Motor neuron (in vitro differentiated cells): ENCODE data around the gene MIF. TPM values are rescaled to one million over a fixed set of nuclear protein-coding genes. Genes with fewer than 3 reads are reported as not detected.

Experiments
- ATAC-seq, 8 experiments: fragments of 200-7000 bp; cut with Tn5 transposase; replicated peaks in 6 of 8; 2 replicates each; pipeline ENCODE4 v1.8.0; 2021; ENCODE audit warnings: mild to moderate bottlenecking in 8 of 8, moderate library complexity in 8 of 8
- H3K27ac ChIP-seq, 2 donors: fragments of 250-450 bp; sonication (Bioruptor Pico); 2 replicates each; pipeline ENCODE4 v1.9.0; 2021; ENCODE audit warnings: antibody characterized with exemption in 2 of 2, mild to moderate bottlenecking in 2 of 2, moderate library complexity in 1 of 2
- H3K4me1 ChIP-seq, 2 donors: fragments of 250-450 bp; sonication (Bioruptor Pico); replicated peaks in 1 of 2; 2 replicates each; pipeline ENCODE4 v1.6.1; 2021; ENCODE audit warnings: antibody characterized with exemption in 2 of 2, mild to moderate bottlenecking in 2 of 2, moderate library complexity in 1 of 2
- H3K4me3 ChIP-seq, 5 donors: fragments of 250-450 bp; sonication (Bioruptor Pico); 2 replicates each; pipeline ENCODE4 v1.9.0; 2021; ENCODE audit warnings: antibody characterized with exemption in 5 of 5, mild to moderate bottlenecking in 5 of 5, moderate library complexity in 4 of 5
- WGBS, 10 experiments: fragments of 450-650 bp; shearing (Covaris generic); methylation state at CpG; one replicate each; pipeline ENCODE4 v1.0.0; 2022; 5-methylcytosine and 5-hydroxymethylcytosine counted together
- in situ Hi-C, 9 experiments: fragments of 400-800 bp; cut with MboI; loops; one replicate each; pipeline ENCODE4 v1.15.0; 2021; ENCODE audit warnings: low sequenced_read_pairs in 9 of 9, low pct_unique_long_range_greater_than_20kb in 2 of 9; ENCODE audit not compliant: unreplicated experiment in 9 of 9
- total RNA-seq, 8 experiments: library from RNA; unstranded; fragments of 300-600 nt; gene quantifications; 2 replicates each; pipeline versions ENCODE4 v1.2.3 to v1.2.4, GENCODE V29; 2022

MIF gene
- total RNA-seq, 8 experiments from 2014 or later: 658 to 944 (median 839) TPM

- in situ Hi-C loops: no loop called here
- WGBS, 10 experiments: 67 to 100% (median 94%) methylated on average over 1 to 3 of the region's 9 CpGs; no CpG with 5 or more reads in 6 of the 10 experiments
- H3K4me3 ChIP-seq: no peak overlapping the region
- ATAC-seq: peak in 3 of 8 experiments; percentile 24 to 60 (median 57)
- no peaks in the 10 kb centered on the region for H3K4me1 ChIP-seq
- no peak overlapping the region for H3K27ac ChIP-seq
These were observed 10.0 kb upstream of the MIF start for GRCh38 chr22:23884140-23884539.

DNA sequence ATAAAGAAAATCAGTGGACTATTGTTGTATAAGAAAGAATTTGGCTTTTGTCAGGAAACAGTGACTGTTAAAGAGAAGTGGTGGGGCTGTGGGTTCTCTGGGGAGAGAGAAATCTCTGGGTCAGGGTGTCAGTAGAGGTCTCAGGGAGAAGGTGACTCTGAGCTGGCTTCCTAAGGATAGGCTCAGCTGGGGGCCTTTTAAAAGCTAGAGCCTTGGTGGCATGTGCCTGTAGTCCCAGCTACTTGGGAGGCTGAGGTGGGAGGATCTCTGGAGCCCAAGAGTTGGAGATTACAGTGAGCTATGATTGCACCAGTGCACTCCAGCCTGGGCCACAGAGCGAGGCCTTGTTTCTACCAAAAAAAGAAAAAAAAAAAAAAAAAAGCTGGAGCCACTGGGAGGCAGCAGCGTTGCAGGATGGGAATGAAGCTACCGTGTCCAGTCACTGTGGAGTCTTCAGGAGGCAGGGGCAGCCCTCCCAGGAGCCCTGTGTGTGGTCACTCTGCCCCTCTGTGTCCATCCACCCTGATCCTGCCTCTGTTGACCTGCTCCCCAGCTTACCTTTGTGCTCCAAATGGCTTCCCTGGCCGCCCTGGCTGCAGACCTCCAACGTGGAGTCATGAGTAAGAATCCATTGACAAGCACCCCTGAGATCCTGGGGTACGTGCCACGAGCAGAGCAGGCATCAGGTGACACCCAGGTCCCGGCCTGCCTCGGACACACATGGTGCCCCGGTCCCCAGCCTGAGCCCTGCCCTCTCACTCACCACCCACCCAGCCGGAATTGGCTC lies 5.4 kb upstream of the MIF start:
- H3K4me3 ChIP-seq: no peak overlapping the region
- no peak overlapping the region for H3K27ac ChIP-seq
- peaks cover 8 to 9% of the 10 kb centered on the region in 2 donors for H3K4me1 ChIP-seq
- peak in 7 of 8 experiments; percentile 1 to 35 (median 20) for ATAC-seq
- WGBS, 10 experiments: 0 to 63% (median 34%) methylated on average over 1 to 3 of the region's 11 CpGs; no CpG with 5 or more reads in 5 of the 10 experiments
- in situ Hi-C loops: no loop called here

DNA sequence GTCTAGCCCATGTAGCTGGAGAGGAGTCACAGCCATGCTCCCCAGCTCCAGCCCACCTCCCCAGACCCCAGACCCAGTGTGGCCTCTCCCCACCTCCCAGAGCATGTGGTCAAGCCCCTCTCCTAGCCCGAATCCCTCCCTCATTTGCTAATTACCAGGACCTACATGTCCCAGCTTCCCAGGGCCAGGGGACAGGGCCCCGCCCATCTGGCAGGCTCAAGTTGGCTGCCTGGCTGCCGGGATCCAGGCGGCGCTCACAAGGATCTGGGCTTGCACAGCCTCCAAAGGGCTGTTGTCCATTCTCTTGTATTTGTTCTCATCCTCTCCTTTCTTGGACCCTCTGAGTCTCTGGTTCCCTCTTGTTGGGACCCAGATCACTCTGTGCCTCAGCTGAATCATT lies 4.6 kb upstream of the MIF start:
- no peak for ATAC-seq
- WGBS, 10 experiments: 92% methylated on average over 4 of the region's 5 CpGs; no CpG with 5 or more reads in 9 of the 10 experiments
- Histone ChIP-seq H3K27ac (no peak overlapping the region), H3K4me3 (no peak overlapping the region), H3K4me1 (peaks cover 8 to 9% of the 10 kb centered on the region in 2 donors)
- in situ Hi-C loops: no loop called here

DNA sequence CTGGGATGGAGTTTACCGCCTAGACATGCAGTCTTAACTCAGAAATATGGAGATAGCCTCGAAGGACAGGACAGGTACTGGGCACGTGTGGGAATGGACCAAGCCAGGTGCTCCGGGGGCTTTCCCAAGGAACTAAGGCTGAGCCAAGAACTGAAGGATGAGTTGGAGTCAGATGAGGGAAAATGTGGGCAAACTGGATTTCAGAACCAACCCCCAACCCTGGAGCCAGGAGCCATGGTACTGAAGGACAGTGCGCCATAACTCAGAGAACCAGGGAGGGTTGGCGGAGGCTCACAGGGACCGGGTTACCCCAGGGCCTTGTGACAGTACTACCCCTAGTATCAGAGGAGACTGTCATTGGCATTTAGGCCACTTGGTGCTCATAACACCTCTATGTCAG lies 2.5 kb upstream of the MIF start:
- no peak for ATAC-seq
- in situ Hi-C loops: no loop called here
- Histone ChIP-seq H3K4me1 (peaks cover 17 to 18% of the 10 kb centered on the region in 2 donors), H3K27ac (no peak overlapping the region), H3K4me3 (no peak overlapping the region)
- 72 to 100% (median 94%) methylated on average over 2 to 6 of the region's 7 CpGs; no CpG with 5 or more reads in 1 of the 10 experiments for WGBS, 10 experiments

GRCh38 chr22:23892130-23892529 lies 2.1 kb upstream of the MIF start:
- in situ Hi-C loops: no loop called here
- no peak for ATAC-seq

GRCh38 chr22:23892706-23893105 lies 1.5 kb upstream of the MIF start:
- no peak for ATAC-seq
- Histone ChIP-seq H3K27ac (no peak overlapping the region), H3K4me1 (peaks cover 17 to 18% of the 10 kb centered on the region in 2 donors), H3K4me3 (no peak overlapping the region)
- 78 to 100% (median 90%) methylated on average over 1 to 4 of the region's 4 CpGs; no CpG with 5 or more reads in 4 of the 10 experiments for WGBS, 10 experiments
- in situ Hi-C loops: no loop called here

More at GRCh38 chr22:23892130-23892529, 2.1 kb upstream of the MIF start:
- Histone ChIP-seq H3K4me1 (peaks cover 17 to 18% of the 10 kb centered on the region in 2 donors), H3K4me3 (no peak overlapping the region), H3K27ac (no peak overlapping the region)
- WGBS, 10 experiments: 78 to 100% (median 100%) methylated on average over 1 to 2 of the region's 2 CpGs; no CpG with 5 or more reads in 3 of the 10 experiments

DNA sequence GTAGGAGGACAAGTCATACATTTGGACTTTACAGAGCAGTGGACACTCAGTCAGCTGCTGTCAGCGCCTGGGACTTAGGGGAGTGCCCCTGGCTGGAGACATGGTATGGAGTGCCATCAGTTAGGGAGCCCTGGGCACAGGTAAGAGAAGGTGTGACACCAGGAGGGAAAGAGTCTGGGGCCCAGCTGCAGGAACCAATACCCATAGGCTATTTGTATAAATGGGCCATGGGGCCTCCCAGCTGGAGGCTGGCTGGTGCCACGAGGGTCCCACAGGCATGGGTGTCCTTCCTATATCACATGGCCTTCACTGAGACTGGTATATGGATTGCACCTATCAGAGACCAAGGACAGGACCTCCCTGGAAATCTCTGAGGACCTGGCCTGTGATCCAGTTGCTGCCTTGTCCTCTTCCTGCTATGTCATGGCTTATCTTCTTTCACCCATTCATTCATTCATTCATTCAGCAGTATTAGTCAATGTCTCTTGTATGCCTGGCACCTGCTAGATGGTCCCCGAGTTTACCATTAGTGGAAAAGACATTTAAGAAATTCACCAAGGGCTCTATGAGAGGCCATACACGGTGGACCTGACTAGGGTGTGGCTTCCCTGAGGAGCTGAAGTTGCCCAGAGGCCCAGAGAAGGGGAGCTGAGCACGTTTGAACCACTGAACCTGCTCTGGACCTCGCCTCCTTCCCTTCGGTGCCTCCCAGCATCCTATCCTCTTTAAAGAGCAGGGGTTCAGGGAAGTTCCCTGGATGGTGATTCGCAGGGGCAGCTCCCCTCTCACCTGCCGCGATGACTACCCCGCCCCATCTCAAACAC lies 850 bp upstream of the MIF start:
- WGBS, 10 experiments: 0 to 70% (median 37%) methylated on average over 1 to 9 of the region's 11 CpGs; no CpG with 5 or more reads in 4 of the 10 experiments
- H3K4me1 ChIP-seq: peaks cover 17 to 18% of the 10 kb centered on the region in 2 donors
- H3K27ac ChIP-seq: peak overlapping the region; percentile 94 to 96
- H3K4me3 ChIP-seq: peak overlapping the region; percentile 51 to 60 (median 53)
- in situ Hi-C loops: no loop called here
- no peak for ATAC-seq

- in situ Hi-C loops: no loop called here
- peak overlapping the region; percentile 51 to 60 (median 53) for H3K4me3 ChIP-seq
- H3K4me1 ChIP-seq: peaks cover 17 to 18% of the 10 kb centered on the region in 2 donors
- whole genome bisulfite sequencing, 10 experiments: 0 to 40% (median 0%) methylated on average over 1 to 16 of the region's 79 CpGs; no CpG with 5 or more reads in 7 of the 10 experiments
- H3K27ac ChIP-seq: peak overlapping the region; percentile 94 to 96
- ATAC-seq: peak; percentile 32 to 77 (median 72)
These were observed 771 bp downstream of the MIF start for GRCh38 chr22:23894710-23895598.

GRCh38 chr22:23895599-23896144 lies 1.5 kb downstream of the MIF start:
- WGBS, 10 experiments: 74 to 100% (median 86%) methylated on average over 1 to 9 of the region's 16 CpGs; no CpG with 5 or more reads in 4 of the 10 experiments
- Histone ChIP-seq H3K4me1 (peaks cover 17 to 18% of the 10 kb centered on the region in 2 donors), H3K27ac (peak overlapping the region; percentile 94 to 96), H3K4me3 (peak overlapping the region; percentile 51 to 60 (median 53))
- ATAC-seq: no peak
- in situ Hi-C loops: no loop called here

DNA sequence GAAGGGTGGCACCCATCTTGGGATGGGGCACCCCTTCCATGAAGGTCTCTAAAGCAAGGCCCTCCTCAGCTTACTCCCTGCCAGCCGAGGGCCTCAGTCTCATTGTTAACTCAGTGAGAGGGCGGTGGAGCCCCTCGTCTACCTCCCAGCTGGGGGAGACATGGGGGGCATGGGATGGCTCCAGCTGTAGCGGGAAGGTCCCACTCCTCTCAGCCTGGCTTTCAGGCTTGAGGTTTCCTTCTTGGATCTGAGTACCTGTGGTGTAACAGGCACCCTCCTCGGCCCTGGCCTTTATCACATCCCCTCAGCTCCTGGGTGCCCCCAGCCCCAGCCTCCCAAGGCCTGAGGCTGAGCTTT lies 2.0 kb downstream of the MIF start:
- Histone ChIP-seq H3K4me3 (no peak overlapping the region), H3K4me1 (peaks cover 17 to 19% of the 10 kb centered on the region in 2 donors), H3K27ac (no peak overlapping the region)
- in situ Hi-C loops: no loop called here
- no peak for ATAC-seq
- WGBS, 10 experiments: no CpG with 5 or more reads among the region's 5 CpGs

DNA sequence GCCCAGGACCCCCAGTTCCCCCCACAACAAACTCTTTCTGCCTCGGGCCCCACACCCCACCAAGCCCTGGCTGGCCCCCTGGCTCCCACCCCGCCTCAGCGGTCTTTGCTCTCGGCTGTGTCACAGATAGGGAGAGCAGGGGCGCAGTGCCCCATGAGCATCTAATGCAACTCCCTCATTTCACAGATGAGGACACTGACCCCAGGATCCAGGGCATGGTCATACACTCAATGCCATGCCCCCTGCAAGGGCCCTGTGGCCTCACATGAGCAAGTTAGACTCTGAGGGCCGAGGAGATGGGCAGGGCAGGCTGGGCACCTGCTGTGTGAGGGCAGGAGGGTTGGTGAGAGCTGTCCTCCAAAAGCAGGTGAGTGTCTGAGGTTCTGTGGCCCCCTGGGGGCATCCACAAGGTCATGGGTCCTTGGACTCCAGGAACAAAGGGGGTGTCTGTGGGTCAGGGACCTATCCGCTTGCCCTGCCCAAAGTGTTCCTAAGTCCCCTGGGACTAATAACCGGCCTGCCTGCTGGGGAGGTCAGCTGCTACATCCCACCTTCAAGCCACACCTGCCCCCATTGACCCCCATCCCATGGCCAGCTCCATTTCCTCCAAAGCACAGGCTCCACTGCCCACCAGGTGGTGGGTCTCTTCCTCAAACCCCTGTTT lies 2.5 kb downstream of the MIF start:
- 100% methylated on average over 1 of the region's 8 CpGs; no CpG with 5 or more reads in 7 of the 10 experiments for WGBS, 10 experiments
- no peak for ATAC-seq
- in situ Hi-C loops: no loop called here
- Histone ChIP-seq H3K4me1 (peaks cover 21 to 24% of the 10 kb centered on the region in 2 donors), H3K4me3 (no peak overlapping the region), H3K27ac (no peak overlapping the region)

DNA sequence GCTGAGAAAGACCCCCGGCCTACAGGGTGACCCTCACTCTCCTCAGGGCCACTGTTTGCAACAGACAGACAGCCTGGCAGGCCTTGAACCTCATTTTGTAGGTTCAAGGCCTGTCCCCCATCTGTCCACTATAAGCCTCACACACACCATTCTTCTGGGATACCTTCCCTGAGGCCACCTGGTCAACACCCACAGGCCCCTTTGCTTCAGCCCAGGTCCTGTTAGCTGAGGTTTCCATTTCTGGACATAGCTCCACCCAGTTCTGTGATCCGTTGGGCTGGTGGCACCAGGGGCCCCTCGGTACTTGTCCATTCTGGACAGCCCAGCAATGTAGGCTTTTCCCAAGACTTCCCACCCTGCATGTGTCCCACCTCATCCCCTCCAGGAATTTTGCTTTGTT lies 3.1 kb downstream of the MIF start:
- Histone ChIP-seq H3K27ac (no peak overlapping the region), H3K4me3 (no peak overlapping the region), H3K4me1 (peaks cover 24 to 28% of the 10 kb centered on the region in 2 donors)
- ATAC-seq: no peak
- in situ Hi-C loops: no loop called here
- 77 to 100% (median 100%) methylated on average over 1 to 3 of the region's 3 CpGs; no CpG with 5 or more reads in 6 of the 10 experiments for WGBS, 10 experiments
